Right renal pelvis (tissue), 4 donors: ENCODE data around the gene CSNK1D. TPM values are rescaled to one million over a fixed set of nuclear protein-coding genes. Genes with fewer than 3 reads are reported as not detected.

Experiments
- DNase-seq, 4 donors: peaks; one replicate each; pipeline ENCODE4 v3.0.0-alpha.2; 2013; ENCODE audit warnings: low read depth in 4 of 4, low spot score in 3 of 4, missing footprints in 1 of 4
- polyA plus RNA-seq, 4 donors: library from polyadenylated mRNA; unstranded; fragments of 120-200 nt; gene quantifications; one replicate each; pipeline ENCODE4 v1.2.1, GENCODE V29; 2013; ENCODE audit not compliant: insufficient read length in 4 of 4

CSNK1D gene
- polyA plus RNA-seq, 4 donors, result 112 to 135 (median 122) TPM

GRCh38 chr17:82241926-82242697, 31.4 kb downstream of the CSNK1D start:
- no peak for DNase-seq

GRCh38 chr17:82241183-82241925, 32.1 kb downstream of the CSNK1D start:
- DNase-seq, result no peak

- no peak for DNase-seq
These were observed 32.9 kb downstream of the CSNK1D start for GRCh38 chr17:82240506-82241182.

- DNase-seq, result no peak
These were observed 33.5 kb downstream of the CSNK1D start for GRCh38 chr17:82239926-82240505.

GRCh38 chr17:82239401-82239925, 34.0 kb downstream of the CSNK1D start:
- DNase-seq, result no peak

GRCh38 chr17:82238472-82239201, 34.9 kb downstream of the CSNK1D start:
- no peak for DNase-seq

- DNase-seq, result no peak
These were observed 35.6 kb downstream of the CSNK1D start for GRCh38 chr17:82237746-82238471.

- DNase-seq, result no peak
These were observed 36.3 kb downstream of the CSNK1D start for GRCh38 chr17:82237083-82237745.

- no peak for DNase-seq
These were observed 37.1 kb downstream of the CSNK1D start for GRCh38 chr17:82236142-82236971.

- DNase-seq, result no peak
These were observed 37.7 kb downstream of the CSNK1D start for GRCh38 chr17:82235775-82236141.

GRCh38 chr17:82235056-82235774, 38.3 kb downstream of the CSNK1D start:
- DNase-seq, result no peak

- no peak for DNase-seq
These were observed 39.1 kb downstream of the CSNK1D start for GRCh38 chr17:82234211-82235055.

GRCh38 chr17:82232876-82233785, 40.4 kb downstream of the CSNK1D start:
- DNase-seq, result no peak

- no peak for DNase-seq
These were observed 41.1 kb downstream of the CSNK1D start for GRCh38 chr17:82232322-82232820.

- DNase-seq, result no peak
These were observed 41.8 kb downstream of the CSNK1D start for GRCh38 chr17:82231562-82232321.
